HG02642 (cell line): ENCODE data around the gene MAP2K5.

ENCODE experiments used
- ATAC-seq: cut with Tn5 transposase; IDR thresholded peaks from one replicate; pipeline ENCODE4 v1.9.1; 2021; ENCODE audit warnings: mild to moderate bottlenecking; ENCODE audit not compliant: unreplicated experiment, poor library complexity

The MAP2K5 gene

DNA sequence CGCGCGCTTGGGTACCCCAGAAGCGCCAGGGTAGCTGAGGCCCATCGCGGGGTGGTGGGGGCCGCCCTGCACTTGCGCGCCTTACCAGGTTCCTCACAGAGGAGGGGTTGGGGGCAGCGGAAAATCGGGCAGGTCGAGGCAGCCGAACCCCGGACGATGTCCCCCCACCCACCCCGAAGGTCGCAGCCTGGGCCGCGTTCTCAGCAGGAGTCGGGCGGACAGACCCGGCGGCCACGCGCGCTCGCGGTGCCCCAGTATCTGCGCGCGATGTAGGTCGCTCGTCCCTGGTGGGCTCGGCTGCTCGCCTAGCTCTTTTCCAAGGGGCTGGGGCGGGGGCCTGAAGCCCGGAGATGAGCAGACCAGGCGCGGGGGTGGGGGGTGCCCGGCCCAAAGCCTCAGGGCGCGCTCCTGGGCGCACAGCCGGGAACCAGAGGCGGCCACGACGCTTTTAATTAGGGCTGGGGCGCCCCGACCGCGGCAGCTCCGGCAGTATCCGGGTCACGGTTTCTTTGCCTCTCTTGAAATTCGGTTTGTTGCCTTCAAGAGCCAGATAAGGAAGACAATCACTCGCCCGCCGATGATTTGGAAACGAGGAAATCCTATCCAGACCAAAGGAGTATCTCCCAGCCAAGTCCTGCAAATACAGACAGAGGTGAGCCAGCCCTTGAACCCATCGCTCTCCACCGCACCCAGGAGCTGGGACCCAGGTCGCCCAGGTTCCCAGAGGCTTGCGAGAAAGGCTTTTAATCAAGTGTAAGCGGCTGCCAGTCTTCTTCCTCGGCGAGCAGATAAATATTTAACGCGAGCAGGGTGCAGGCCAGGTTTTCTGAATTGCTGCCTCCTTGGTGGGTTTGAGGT is 287.4 kb downstream of the MAP2K5 start:
- no peak for ATAC-seq

DNA sequence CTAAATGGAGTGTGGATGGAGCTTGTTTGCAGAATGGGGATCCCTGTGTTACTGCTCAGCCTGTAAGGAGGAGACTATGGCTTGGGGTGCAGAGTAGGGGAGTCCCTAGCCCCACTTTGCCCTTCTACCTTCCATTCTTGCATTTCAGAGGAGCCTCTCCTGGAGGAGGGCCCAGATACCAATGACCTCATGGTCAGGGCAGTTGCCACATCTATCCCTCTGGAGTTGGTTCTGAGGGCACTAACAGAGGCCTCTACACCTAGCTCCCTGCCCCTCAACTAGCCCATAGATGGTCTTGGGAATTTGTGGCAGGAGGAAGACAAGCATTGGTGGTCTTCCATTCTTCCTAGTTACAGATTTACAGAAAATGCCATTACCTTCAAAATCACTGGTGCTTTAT is 288.9 kb downstream of the MAP2K5 start:
- ATAC-seq = no peak

DNA sequence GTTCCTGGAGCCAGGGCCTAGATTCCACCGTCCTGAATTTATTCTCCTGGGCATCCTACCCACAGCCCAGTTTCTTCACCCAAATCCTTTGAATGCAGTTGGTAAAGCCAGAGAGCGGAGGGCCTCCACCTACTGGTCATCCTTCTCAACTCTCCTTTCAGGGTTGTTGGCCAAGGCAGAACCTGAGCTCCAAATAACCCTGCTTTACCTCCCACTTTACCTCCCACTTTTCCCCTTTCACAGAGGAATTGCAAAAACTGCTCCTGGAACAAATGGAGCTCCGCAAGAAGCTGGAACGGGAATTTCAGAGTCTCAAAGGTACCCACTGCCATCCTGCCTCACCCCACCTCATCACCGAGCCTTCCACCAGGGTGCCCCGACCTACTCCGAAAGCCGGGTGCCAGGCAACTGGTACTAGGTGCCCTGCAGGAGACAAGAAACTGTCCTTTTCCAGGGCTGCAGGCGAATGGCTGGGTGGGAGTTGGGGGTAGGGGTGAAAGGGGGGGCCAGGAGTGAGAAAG is 289.6 kb downstream of the MAP2K5 start:
- ATAC-seq = no peak

DNA sequence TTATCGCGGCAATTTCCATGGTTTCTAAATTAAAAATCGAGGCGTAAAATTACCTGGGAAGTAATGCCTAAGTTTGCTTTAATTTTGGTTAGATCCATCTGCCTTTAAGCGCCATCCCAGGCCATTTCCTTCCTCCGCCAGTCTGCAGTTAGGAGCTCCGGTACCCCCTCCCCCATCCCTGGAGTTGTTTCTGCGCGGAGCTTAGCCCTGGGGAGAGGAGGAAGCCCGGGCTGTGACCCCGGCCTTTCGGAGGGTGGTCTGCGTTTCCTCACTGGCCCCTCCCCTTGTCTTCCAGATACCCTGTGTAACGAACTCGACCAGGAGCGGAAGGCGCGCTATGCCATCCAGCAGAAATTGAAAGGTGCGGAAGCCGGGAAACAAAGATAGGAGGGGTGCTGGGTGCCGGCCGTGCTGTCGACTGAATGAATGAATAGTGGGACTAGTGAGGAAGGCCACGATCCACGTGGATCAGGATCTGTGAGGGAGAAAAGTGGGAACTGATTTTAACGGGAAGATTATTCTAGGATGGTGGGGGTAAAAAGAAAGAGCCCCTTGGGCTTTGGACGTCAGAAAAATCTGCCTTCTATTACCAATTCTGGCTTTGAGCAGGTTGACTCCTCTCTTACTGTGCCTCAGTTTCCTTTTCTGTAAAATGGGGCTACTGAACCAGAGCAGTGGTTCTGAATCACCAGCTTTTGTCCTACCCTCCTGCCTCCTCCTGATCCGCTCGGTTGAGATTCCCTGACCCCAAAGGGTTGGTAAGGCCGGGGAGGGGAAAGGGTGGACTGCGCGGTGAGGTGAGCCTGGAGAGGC is 290.6 kb downstream of the MAP2K5 start:
- no peak for ATAC-seq

DNA sequence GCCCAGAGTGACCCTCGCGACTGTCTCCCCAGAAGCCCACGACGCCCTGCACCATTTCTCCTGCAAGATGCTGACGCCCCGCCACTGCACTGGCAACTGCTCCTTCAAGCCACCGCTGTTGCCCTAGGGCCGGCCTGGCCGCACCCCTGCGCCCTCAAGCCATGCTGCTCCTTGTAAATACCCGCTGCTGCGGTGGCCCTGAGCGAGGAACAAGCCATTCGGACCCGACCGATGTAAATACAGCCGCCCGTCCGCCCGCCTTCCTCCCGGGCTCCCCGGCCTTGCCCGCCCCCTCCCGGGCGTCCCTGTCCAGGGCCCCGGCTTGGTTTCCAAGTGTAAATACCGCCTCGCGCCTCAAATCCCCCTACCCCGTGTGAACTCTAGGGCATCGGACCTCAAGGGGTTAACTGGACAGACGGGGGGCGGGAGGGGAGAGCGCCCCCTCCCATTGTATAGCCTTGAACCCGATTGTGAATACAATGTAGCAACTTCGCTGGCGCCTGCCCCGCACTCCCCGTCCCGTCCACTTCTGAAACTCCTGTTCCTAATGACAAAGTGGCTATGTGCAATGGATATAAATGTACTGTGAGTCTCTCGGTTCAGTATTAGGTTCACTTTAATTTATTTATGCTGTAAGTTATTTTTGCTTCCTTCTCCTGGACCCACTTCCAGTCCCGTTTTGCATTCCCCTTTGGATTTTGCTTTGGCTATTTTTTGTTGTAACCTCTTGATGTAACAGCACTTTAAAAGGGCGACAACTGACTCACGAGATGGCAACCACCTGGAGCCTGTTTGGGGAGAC is 291.4 kb downstream of the MAP2K5 start:
- no peak for ATAC-seq

DNA sequence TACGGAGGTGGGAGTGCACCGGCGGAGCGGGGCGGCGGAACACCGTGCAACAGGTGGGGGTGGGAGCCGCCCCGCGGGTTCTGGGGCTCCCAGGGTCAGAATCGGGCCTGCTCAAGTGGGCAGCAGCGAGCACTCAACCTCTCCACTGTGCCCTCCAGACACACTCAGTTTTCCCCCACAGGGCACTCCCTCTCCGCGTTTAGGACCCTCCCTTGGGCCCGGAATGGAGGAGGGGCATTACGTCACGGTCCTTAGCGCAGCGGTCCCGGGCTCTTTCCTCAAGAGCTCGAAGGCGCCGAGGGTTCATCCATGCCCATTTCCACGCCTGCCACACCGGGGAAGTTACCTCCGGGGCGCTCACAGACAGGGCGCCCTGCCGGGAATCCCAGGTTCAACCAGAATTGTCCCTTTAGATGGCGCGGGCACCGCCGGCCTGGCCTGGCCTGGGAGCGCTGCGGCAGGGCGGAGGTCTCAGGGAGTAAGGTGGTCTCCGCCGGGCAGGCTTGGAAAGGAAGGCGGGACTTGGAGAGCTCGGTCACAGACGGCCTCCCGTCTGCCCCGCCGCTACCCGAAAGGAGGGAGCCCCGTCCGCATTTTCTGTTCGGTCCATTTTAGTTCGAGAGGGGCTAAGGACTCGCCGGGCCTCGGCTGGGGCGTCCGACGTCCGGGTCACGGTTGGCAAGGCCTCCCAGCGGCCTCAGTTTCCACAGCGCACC is 292.2 kb downstream of the MAP2K5 start:
- no peak for ATAC-seq

DNA sequence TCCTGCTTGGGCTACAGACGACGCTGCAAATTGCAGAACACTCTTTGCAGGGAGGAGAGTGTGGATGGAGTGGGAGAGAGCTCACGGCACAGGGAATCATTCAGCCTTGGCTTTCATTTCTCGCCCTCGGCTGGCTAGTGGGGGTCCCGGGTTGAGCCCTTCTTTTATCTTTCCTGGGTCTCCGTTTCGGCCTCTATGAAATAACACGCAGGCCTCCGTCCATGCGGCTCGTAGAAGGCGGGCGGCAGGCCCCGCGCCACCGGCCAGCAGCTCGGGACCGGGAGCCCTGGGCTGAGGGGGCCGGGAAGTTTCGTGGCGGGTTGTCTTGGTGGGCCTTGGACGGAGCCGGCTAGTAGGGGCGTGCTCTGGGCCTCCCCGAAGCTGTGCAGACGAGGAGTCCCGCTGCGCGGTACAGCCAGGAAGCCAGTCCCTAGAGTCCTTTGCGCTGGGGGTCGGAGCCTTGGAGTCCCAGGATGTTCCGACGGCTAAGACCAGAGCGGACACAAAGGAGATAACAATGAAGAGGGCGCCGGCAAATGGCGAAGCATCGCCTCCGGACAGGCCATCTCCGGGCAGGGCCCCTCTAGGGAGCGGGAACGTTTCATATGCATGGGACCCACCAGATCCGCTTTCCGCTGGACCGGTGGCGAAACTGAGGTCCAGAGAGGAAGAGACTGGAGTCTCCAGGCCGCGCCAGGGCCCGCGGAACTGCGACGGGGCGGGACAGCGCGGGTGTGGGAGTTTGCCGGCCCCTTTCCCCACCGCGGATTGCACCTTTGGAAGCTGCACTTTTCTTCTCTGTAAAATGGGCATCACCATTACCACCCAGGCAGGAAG is 293.0 kb downstream of the MAP2K5 start:
- no peak for ATAC-seq

DNA sequence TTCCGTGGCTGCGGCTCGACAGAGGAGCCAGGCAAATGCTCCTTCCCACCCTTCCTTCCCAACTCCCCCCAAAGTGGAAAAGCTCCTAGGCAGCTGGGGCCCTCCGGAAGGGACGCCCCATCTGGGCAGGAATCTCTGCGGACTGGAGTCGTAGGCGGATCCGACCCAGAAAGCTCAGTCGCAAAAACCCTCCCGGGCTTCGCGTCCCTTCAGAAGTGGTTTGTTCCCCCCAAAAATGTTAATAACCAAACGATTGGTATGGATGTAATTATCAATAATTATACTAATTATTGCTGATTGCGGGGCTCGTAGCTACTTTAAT is 293.6 kb downstream of the MAP2K5 start:
- ATAC-seq = no peak

DNA sequence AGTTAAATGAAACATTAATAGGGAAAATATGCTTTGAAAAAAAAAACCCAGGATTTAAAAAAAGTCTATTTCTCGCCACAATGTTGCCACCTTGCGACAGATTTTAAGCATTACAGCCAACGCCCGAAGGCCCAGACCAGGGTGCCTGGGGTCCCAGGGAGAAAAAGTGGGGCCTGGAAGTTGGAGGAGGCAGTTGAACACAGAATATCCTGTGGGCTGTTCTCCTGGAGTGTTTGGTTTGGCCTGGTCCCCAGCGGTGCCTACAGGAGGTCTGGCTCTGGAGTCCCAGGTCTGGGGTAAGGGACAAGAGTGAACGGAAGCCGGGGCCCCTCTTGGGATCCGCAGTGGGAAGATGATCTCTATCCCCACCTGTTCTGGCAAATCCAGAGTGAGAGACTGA is 294.0 kb downstream of the MAP2K5 start:
- ATAC-seq = no peak

DNA sequence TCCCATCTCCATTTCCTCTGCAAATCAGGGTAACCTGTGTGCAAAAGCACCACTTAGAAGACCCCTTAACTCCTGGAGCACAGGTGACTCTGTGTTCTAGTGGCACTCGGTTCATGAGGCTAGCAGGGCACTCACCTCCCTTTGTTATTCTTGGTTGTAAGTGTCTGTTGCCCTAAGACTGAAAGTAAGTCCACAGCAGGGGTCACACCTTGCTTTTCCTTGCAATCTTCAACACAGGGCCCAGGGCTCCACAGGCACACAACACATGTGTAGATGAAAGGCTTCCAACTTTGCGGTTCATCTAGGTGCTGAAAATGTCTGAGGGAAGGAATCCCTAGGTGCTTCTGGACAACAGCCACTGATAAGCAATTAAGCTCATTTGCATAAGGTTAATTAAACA is 294.5 kb downstream of the MAP2K5 start:
- ATAC-seq = no peak

DNA sequence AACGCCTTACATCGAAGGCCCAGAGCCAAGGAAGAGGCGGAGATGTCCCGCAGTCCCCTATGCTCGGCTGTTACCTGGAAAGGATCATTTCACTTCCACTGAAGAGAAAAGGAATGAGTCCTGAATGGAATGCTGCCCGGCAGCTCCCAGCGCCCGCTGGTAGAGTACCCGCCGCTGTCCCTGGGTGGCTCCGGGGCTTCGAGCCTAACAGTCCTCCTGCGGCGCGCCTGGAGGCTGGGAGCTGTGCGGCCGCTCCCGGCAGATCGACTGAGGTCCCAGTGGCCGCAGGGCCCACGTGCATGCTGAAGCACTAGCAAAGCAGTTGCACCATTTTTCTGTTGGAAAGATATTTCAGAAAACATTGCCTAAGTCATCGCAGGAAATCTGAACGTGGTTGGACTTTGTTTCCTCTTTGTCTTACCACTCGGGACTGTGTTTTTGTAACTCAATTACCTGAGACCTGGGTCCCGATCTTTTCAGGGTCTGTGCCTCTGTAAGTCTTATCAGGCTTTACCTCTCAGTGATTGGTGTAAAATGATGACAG is 296.4 kb downstream of the MAP2K5 start:
- ATAC-seq = no peak

DNA sequence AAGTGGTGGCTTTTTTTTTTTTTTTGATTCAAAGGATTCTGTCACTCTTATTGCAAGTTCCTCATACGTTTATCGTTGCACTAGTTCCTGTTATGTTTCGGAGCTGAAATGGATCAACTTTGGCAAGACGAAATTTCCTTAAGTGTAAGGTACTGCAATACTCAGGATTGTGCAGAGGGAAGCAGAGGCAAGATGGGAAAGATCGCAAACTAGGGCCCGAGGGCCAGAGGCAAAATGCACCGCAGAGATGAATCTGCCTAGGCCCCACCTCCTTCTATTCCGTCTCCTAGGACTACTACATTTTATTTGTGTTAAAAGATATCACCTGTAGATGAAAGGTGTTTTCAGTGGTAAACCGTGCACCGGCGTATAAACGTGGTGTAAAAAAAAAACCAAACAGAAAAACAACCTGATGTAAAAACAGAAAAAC is 297.0 kb downstream of the MAP2K5 start:
- no peak for ATAC-seq

DNA sequence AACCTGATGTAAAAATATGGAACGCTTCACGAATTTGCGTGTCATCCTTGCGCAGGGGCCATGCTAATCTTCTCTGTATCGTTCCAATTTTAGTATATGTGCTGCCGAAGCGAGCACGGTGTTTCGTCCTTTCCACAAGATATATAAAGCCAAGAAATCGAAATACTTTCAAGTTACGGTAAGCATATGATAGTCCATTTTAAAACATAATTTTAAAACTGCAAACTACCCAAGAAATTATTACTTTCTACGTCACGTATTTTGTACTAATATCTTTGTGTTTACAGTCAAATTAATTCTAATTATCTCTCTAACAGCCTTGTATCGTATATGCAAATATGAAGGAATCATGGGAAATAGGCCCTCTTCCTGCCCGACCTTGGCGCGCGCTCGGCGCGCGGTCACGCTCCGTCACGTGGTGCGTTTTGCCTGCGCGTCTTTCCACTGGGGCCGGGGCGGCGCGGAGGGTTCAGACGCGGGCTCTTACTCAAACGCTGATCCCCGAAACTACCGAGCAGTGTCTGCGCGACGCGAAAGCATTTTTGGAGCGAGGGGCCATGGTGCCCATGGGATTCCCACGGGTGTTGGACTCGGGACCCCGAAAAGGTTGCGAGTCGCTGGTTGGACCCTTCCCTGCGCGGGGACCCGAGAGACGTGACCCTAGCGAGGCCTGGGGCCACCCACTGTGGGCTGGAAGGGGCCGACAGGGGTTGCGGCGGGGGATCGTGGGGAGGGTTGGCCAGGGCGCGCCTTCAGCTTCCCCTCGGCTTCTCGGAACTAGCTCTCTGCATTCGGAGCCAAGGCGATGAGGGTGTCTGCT is 297.6 kb downstream of the MAP2K5 start, which contains the start of gene RNU6-1:
Gene RNU6-1, minus strand, starts transcription at position 117 of the 820 bp plus-strand sequence.
- peak; percentile 91 for ATAC-seq

DNA sequence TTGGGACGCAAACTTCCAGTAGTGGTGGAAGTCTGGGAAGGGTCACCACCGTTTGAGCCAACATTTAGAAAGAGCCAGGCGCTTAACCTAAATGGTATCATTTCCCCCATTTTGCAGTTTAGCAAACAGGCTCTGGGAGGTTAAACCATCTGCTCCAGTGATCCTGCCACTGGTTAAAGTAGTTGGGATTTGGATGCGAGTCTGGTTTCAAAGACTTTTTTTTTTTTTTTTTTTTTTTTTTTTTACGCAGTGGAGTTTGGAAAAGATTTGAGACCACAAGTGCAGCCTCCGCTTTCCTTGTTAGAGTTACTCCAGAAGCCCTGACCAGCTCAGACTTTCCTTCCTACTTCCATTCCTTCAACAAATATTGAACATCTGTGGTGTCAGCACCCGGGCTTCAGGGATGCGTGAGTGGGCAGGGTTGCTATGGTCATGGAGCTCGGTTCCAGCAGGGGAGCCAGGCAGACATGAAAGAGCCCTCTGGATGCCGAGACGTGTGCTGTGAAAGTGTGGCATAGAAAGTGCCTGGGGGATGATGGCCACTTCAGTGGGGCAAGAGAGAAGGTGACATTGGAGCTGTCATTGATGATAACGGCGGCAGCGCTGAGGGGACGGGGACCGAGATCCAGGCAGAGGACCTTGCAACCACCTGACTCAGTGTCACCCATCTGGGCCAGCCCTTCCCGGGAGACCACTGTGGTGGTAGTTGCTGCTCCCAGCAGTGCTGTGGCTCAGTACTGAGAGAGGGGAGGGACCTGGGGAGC is 298.4 kb downstream of the MAP2K5 start:
- ATAC-seq = no peak

DNA sequence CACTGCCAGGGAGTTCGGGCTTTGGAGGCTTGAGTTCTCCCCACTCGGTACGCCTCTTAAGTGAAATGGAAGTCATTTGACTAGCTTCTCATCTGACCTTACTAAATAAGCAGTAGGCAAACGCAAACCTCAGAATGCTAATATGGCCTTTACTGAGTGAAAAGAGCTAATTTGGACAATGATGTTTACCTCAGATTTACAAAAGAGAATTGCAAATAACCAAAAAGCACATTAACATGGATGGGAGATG is 298.9 kb downstream of the MAP2K5 start:
- ATAC-seq = no peak

DNA sequence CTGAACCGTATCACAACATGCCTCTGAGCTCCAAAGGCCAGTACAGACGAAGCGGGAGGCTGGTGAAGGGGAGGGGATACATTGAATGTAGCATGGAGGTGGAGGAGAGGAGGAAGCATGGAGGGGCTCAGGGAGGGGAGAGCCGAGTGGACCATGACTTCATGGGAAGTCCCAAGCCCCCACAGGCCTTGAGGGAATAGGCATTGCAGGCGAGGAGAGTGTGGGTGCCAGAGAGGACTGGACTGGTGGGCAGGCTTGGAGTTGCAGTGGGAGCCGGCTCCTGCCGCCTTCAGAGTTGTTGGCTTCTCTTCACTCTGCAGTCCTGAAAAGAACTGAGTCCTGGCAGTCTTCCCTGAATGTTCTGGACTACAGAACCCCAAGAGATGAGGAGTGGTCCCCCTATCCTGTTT is 300.6 kb downstream of the MAP2K5 start:
- ATAC-seq = no peak

DNA sequence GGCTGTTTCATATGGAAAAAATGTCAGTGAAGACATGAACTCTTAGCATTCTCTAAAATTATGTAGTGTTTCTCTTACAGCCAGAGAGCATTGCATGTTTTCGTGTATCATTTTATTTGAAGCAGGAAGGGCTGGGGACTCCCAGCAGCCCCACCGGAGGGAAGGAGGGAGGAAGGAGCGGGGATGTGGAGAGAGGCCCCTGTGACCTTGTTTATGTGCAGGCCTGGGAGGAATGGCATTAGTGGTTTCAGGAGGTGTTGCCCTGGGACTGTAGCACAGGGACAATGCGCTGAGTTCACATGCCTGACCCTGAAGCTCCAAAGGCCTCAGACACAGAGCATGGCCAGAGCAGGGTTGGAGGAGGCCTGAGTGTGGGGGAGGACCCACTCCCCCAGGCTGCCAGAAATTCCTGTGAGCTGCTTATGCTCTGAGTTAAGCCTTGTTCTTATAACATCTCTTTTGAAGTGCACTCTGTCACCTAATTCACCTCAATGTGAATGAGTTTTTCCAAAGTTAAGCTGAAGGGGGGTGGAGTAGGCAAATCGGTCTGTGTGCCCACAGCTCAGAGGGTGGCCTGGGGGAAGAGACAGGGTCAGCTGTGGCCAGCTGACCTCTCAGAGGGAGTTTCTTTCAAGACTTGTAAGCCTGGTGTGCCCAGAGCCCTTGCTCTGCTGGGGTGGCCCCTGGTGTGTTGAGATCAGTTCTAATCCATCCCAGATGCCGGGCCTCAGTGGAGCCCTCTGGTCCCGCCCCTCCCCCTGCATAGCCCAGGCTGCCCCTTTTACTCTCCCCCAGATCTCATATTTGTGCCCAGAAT is 301.3 kb downstream of the MAP2K5 start:
- ATAC-seq = no peak
